Ovary (tissue), 3 donors: ENCODE data around the gene PDE4D.

Experiments used
- EP300 ChIP-seq: sonication (generic); formaldehyde crosslinking; IDR thresholded peaks from one replicate; pipeline ENCODE4 v1.6.1; 2017; ENCODE audit warnings: antibody characterized with exemption
- TF ChIP-seq, protein P1 (sequence below), 3 donors: fragments of 450-650 bp in 2 of 3; fragments of 200-600 bp in 1 of 3; IDR thresholded peaks; one replicate each; pipeline versions ENCODE4 v1.5.1 to v1.8.0; 2016 to 2022; ENCODE audit warnings: antibody characterized with exemption in 3 of 3, mild to moderate bottlenecking in 1 of 3
- donor health status: DM: no; HTN: no; CAD: no.

DNA sequence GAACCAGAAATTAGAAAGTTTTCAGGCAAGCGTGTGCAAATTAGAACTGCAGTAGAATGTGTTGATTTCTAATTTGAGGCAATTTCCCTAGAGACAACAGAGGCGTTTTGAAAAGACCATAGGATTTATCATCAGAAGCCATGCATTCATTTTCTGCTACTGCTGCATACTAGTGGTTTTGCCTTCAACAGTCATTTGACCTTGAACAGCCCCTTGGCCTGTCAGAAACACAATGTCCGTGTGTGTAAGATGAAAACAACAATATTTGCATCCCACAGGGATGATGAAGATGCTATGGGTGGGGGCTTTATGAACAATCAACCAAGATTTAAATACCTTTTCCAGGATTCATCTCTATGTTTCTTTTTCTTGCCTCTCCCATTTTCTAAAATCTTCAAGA lies 73.7 kb downstream of the PDE4D start:
- TF ChIP-seq, protein P1, sequence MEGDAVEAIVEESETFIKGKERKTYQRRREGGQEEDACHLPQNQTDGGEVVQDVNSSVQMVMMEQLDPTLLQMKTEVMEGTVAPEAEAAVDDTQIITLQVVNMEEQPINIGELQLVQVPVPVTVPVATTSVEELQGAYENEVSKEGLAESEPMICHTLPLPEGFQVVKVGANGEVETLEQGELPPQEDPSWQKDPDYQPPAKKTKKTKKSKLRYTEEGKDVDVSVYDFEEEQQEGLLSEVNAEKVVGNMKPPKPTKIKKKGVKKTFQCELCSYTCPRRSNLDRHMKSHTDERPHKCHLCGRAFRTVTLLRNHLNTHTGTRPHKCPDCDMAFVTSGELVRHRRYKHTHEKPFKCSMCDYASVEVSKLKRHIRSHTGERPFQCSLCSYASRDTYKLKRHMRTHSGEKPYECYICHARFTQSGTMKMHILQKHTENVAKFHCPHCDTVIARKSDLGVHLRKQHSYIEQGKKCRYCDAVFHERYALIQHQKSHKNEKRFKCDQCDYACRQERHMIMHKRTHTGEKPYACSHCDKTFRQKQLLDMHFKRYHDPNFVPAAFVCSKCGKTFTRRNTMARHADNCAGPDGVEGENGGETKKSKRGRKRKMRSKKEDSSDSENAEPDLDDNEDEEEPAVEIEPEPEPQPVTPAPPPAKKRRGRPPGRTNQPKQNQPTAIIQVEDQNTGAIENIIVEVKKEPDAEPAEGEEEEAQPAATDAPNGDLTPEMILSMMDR (IDR thresholded peaks at IDR 0.05) = no peak
- no peak for TF ChIP-seq EP300
